MCF 10A (cell line): Measurements from ENCODE around the gene COL27A1. TPM values are rescaled to one million over a fixed set of nuclear protein-coding genes. Genes with fewer than 3 reads are reported as not detected.

Experiments used
- BruUV-seq: library from RNA; stranded (reverse); fragments of 400-500 nt; replicated peaks from 2 replicates; lab custom pipeline; 2021; lab: Mats Ljungman, UMichigan
- CTCF ChIA-PET: fragments of 300-600 bp; sonication (Branson Sonifier 250); formaldehyde crosslinking; extraction: SDS; loops from one replicate; lab custom pipeline; 2021; ENCODE audit warnings: antibody characterized with exemption, inconsistent platforms; lab: Yijun Ruan, JAX
- POLR2A ChIA-PET: fragments of 300-600, 350-650 bp; sonication (Branson Sonifier 250); formaldehyde crosslinking; extraction: SDS; loops from one replicate; lab custom pipeline; 2020; ENCODE audit warnings: antibody characterized with exemption, inconsistent platforms; lab: Yijun Ruan, JAX
- DNase-seq: peaks from one replicate; pipeline ENCODE4 v3.0.0-alpha.2; 2018; ENCODE audit not compliant: unreplicated experiment
- H3K27ac Mint-ChIP-seq: one replicate; pipeline ENCODE4 v1.8.0; 2022; ENCODE audit warnings: mild to moderate bottlenecking, low read depth, mixed read lengths; ENCODE audit not compliant: unreplicated experiment
- H3K27me3 Mint-ChIP-seq: one replicate; pipeline ENCODE4 v1.8.0; 2022; ENCODE audit warnings: mixed read lengths; ENCODE audit not compliant: insufficient read depth, unreplicated experiment
- H3K36me3 Mint-ChIP-seq: one replicate; pipeline ENCODE4 v1.8.0; 2022; ENCODE audit warnings: mild to moderate bottlenecking, moderate library complexity, mixed read lengths; ENCODE audit not compliant: insufficient read depth, unreplicated experiment
- H3K4me1 Mint-ChIP-seq: one replicate; pipeline ENCODE4 v1.8.0; 2022; ENCODE audit warnings: mixed read lengths; ENCODE audit not compliant: insufficient read depth, unreplicated experiment
- H3K4me3 Mint-ChIP-seq: one replicate; pipeline ENCODE4 v1.8.0; 2022; ENCODE audit warnings: mild to moderate bottlenecking, moderate library complexity, mixed read lengths; ENCODE audit not compliant: unreplicated experiment
- H3K9me3 Mint-ChIP-seq: one replicate; pipeline ENCODE4 v1.8.0; 2022; ENCODE audit warnings: mixed read lengths; ENCODE audit not compliant: unreplicated experiment
- CTCF ChIP-seq: fragments of 200-600 bp; IDR thresholded peaks from one replicate; pipeline ENCODE4 v1.8.0; 2022; ENCODE audit warnings: antibody characterized with exemption, mild to moderate bottlenecking; ENCODE audit not compliant: unreplicated experiment
- intact Hi-C: fragments of 100-400 bp; cut with micrococcal nuclease; formaldehyde crosslinking; loops from 2 replicates; pipeline ENCODE4 v1.14.1; 2022
- total RNA-seq: library from RNA; stranded (reverse); gene quantifications from 2 replicates; pipeline ENCODE4 v1.2.3, GENCODE V29; 2022

Gene COL27A1
- total RNA-seq, 1 experiment from 2014 or later = 2.9 TPM

DNA sequence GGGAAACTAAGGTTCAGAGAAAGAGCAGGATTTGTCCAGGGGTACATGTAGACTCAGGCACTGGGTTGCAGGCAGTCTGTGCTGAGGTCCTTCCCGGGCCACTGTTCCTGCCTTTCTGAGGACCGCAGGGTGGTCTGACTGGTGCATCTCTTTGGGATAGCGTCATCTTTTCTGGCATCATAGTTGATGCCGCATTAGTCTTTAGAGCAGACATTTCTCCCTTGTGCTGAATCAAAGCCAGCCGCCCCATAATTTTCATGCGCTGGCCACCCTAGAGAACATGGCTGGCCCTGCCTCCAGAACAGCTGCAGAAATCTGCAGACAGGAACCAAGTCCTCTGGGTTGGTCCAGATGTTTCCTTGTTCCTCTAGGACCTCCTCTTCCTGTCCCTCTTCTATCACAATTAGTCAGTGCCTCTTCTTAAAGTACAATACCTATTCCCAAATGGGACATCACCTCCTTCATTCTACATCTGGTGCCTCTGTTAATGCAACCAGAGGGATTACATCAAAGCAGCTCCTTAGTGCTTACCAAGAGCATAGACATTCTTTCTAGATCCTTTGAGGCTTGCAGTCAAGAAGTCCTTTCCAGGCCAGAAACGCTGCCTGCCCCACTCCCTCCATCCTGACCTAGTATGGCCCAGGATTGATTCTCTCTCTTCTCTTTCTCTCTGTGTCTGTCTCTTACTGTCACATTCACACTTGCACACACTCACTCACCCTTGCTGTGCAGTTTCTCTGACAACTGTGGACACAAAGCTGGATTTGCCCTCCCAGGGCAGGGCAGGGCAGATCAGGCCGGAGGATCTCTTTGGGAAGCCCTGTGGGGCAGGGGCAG lies 125.5 kb downstream of the COL27A1 start:
- Mint-ChIP-seq H3K36me3 (no peaks in the 10 kb centered on the region), H3K9me3 (no peaks in the 10 kb centered on the region), H3K27ac (no peak overlapping the region), H3K4me1 (peaks cover 49% of the 10 kb centered on the region), H3K27me3 (no peaks in the 10 kb centered on the region), H3K4me3 (no peak overlapping the region)
- no peak for TF ChIP-seq CTCF
- POLR2A ChIA-PET = no interaction called here
- no TSS peak for BruUV-seq
- intact Hi-C loops = no loop called here
- CTCF ChIA-PET = interaction anchor here (0.6 to 2.0 kb wide), 5 partner anchors 9 to 217 kb away, joined by 3 to 7 read pairs (median 4); partner anchors contain the start of gene COL27A1
- DNase-seq = no peak

GRCh38 chr9:114281473-114282103 lies 126.3 kb downstream of the COL27A1 start:
- no peaks in the 10 kb centered on the region for H3K9me3 Mint-ChIP-seq
- no peak for TF ChIP-seq CTCF
- BruUV-seq = no TSS peak
- H3K4me1 Mint-ChIP-seq = peaks cover 51% of the 10 kb centered on the region
- ChIA-PET CTCF (interaction anchor here (0.6 to 2.0 kb wide), 5 partner anchors 8 to 475 kb away, joined by 3 to 7 read pairs (median 3); partner anchors contain the start of gene COL27A1), POLR2A (no interaction called here)
- no peak for DNase-seq
- H3K27ac Mint-ChIP-seq = no peak overlapping the region
- H3K27me3 Mint-ChIP-seq = no peaks in the 10 kb centered on the region
- intact Hi-C loops = no loop called here
- H3K36me3 Mint-ChIP-seq = no peaks in the 10 kb centered on the region
- no peak overlapping the region for H3K4me3 Mint-ChIP-seq

DNA sequence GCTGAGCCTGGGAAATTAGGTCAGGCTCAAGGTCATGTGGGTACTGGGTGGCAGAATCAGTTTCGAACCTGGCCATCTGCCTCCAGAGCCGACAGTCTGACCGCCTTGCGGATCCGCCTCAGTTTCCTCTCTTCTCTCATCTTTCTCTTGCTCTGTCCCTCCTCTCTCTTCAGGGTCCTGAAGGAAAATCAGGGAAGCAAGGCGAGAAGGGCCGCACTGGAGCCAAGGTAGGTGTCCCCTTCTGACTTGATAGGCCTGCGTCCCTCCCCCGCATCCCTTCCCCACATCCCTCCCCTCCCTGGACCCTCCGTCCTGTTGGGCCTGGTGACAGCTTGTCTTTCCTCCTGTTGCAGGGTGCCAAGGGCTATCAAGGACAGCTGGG lies 126.8 kb downstream of the COL27A1 start:
- no peak for TF ChIP-seq CTCF
- intact Hi-C loops = no loop called here
- Mint-ChIP-seq H3K9me3 (no peaks in the 10 kb centered on the region), H3K4me3 (no peak overlapping the region), H3K27ac (no peak overlapping the region), H3K36me3 (no peaks in the 10 kb centered on the region), H3K27me3 (no peaks in the 10 kb centered on the region), H3K4me1 (peaks cover 46% of the 10 kb centered on the region)
- ChIA-PET CTCF (interaction anchor here (0.6 to 2.0 kb wide), 5 partner anchors 8 to 475 kb away, joined by 3 to 7 read pairs (median 4); partner anchors contain the start of gene COL27A1), POLR2A (no interaction called here)
- no TSS peak for BruUV-seq
- DNase-seq = no peak

- CTCF ChIA-PET = interaction anchor here (0.6 to 2.0 kb wide), 4 partner anchors 7 to 476 kb away, joined by 3 to 7 read pairs (median 4); no protein-coding TSS in a partner anchor
- Mint-ChIP-seq H3K4me1 (peaks cover 42% of the 10 kb centered on the region), H3K9me3 (no peaks in the 10 kb centered on the region), H3K27me3 (no peaks in the 10 kb centered on the region), H3K36me3 (no peaks in the 10 kb centered on the region), H3K4me3 (no peak overlapping the region), H3K27ac (no peak overlapping the region)
- intact Hi-C loops = no loop called here
- BruUV-seq = no TSS peak
- TF ChIP-seq CTCF = no peak
- no peak for DNase-seq
- POLR2A ChIA-PET = no interaction called here
These were observed 127.2 kb downstream of the COL27A1 start for GRCh38 chr9:114282507-114282906.
